IPS DF 4.7 (cell line): Measurements from ENCODE around the gene FCHO2.

Source experiments
- DNase-seq: peaks from one replicate; pipeline ENCODE4 v3.0.0-alpha.2; 2013; ENCODE audit warnings: low spot score; ENCODE audit errors: extremely low read depth

The FCHO2 gene

GRCh38 chr5:73135429-73136054 is 179.7 kb downstream of the FCHO2 start:
- no peak for DNase-seq

- DNase-seq = no peak
These were observed 180.3 kb downstream of the FCHO2 start for GRCh38 chr5:73136055-73136562.

- no peak for DNase-seq
These were observed 182.0 kb downstream of the FCHO2 start for GRCh38 chr5:73137563-73138530.

- no peak for DNase-seq
These were observed 183.6 kb downstream of the FCHO2 start for GRCh38 chr5:73139485-73139884.
